NCI-H187 treated with DMSO at 0.1 percent for 48 hours (cell line): Measurements from ENCODE around the gene GALNT17.

Source experiments
- DNase-seq: peaks from one replicate; lab custom pipeline; 2025; lab: John Stamatoyannopoulos, UW

The GALNT17 gene

DNA sequence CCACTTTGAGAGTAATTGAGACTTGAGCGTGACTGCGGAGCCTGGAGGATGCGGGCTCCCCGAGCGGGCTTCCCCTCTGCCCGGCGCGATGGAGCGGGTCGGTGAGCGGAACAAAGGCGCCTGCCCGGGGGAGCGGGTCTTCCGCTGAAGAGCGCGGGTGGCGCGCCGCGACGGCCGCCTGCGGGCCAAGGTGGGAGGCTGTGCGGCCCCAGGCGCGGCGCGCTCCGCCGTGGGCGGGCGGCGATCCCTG, at the start of gene GALNT17:
GALNT17 (plus strand) TSS at position 18 of the 250 bp plus-strand sequence.
- DNase-seq: no peak

DNA sequence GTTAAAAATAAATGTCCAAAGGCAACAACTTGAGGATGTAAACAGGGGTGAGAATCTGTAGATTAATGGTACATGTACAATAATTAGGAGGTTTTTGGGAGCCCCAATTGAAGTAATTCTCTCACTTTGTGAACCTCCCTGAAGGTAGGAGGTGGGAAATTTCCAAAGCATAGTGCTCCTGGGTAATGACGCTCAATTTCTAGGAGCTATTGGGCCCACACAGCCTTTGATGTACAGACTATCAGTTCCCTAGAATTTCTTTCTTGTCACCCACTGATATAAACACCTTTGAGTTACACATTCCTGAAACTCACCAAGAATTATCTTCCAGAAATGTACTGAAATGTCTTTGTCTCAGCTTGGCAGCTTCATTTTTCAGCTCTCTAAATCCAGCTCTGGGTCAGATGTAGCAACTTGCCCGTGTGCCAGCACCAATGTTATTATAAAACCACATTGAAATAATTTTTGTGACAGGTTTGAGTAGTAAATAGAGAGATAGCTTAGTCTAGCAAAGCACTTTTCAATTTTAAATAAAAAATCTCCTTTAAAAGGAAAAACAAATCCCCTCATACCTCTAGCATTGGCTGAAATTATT, 36.6 kb upstream of the GALNT17 start:
- no peak for DNase-seq

DNA sequence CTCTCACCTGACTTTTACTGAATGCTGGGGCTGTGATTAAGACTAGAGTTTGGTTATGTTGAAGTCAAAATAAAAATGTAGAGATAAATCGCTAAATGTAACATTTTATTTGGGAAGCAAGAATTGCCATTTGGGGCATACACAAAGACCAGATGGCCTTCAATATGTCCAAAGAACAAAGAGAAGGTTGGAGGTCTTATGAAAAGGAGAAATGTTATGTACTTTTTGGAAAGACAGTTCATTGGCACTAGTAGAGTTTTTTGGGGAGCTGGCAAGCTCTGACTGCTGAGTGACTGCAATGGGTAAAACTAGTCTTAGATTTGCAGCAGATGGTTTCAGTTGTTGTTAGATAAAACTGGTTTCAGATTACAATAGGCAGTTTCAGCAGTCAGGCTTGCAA, 35.6 kb upstream of the GALNT17 start:
- no peak for DNase-seq

DNA sequence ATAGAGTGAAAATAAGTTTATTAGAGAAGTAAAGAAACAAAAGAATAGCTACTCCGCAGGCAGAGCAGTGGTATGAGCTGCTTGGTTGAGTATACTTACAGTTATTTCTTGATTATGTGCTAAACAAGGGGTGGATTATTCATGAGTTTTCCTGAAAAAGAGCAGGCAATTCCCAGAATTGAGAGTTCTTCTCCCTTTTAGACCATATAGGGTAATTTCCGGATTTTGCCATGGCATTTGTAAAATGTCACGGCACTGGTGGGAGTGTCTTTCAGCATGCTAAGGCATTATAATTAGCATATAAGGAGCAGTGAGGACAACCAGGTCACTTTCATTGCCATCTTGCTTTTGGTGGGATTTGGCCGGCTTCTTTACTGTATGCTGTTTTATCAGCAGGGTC, 25.7 kb upstream of the GALNT17 start:
- no peak for DNase-seq

DNA sequence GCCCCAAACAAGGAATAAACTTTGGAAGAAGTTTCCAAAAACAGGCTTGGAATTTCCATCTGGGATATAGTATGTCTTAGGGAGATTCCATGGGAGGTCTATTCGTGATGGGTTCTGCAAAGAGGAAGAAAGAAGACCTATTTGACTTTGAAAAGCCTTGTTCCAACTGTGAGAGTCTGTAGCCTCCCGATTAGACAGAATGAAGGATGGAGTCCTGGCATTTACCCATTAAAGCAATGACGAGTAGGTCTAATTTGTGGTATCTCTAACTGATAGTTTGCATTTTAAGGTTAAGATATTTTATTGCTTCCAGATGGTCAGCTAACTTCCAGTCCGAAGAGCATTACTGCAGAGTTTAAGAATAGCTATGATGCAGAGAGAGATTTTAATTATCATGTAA, 19.5 kb upstream of the GALNT17 start:
- no peak for DNase-seq

DNA sequence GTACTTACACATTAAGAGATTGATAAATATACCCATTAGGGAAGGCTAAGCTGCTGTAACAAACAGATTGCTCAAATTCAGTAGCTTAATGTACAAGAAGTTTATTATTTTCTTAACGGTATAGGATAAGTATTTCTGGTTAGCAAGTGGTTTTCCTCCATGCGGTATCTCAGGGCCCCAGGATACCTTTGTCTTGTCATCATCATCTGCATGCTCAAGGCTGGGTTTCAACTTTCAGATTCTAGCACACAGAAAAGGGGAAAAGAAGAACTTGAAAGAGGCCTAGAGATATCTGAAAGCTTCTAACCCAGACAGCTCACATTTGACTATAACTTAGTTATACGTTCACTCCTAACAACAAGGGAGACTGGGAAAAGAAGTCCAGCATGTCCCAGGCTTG, 11.8 kb upstream of the GALNT17 start:
- no peak for DNase-seq

DNA sequence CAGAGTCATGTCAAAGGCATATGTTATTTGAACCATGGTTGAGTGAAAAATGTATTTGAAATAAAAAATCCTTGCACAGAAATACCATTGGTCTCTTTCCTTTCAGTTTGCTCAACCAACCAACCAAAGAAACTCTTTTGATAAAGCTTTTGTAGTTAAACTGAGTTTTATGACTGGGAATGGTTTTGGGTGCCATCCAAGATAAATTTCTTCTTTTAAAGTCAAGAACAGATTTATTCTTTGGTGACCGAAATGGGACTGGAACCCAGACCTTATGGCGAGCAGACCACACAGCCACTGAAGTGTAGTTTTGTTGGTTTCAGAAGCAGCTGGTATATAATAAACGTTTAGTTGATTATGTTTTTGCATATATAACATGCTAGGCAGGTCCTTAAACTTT, 2.8 kb upstream of the GALNT17 start:
- no peak for DNase-seq

DNA sequence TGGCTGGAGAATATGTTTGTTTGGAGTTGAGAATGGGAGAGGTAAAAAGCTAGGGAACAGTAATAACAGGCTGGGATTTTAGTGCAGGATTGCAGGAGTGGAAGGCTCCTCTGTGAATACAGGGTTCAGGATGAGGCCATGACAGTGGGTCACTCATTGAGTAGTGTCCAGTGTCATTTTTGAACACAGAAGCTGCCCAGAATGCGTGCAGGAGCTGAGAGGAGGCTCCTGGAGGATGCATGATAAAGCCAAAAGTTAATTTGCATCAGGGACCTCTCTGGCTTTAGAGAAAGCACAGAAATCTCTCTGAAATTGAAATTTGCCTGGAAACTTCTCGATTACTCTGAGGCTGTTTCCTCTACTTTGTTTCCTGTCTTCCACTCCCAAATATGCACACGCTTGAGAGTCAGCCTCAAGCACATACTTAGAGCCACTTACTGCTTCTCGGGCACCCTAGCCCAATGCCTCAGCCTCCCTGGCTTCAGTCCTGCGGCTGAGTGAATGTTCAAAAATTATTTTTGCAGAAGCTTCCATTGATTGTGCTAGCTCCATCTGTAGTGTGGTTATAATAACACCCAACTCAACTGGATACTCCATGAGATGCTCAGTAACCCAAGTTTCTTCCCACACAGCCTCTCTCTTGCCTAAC, 1.8 kb upstream of the GALNT17 start:
- no peak for DNase-seq

DNA sequence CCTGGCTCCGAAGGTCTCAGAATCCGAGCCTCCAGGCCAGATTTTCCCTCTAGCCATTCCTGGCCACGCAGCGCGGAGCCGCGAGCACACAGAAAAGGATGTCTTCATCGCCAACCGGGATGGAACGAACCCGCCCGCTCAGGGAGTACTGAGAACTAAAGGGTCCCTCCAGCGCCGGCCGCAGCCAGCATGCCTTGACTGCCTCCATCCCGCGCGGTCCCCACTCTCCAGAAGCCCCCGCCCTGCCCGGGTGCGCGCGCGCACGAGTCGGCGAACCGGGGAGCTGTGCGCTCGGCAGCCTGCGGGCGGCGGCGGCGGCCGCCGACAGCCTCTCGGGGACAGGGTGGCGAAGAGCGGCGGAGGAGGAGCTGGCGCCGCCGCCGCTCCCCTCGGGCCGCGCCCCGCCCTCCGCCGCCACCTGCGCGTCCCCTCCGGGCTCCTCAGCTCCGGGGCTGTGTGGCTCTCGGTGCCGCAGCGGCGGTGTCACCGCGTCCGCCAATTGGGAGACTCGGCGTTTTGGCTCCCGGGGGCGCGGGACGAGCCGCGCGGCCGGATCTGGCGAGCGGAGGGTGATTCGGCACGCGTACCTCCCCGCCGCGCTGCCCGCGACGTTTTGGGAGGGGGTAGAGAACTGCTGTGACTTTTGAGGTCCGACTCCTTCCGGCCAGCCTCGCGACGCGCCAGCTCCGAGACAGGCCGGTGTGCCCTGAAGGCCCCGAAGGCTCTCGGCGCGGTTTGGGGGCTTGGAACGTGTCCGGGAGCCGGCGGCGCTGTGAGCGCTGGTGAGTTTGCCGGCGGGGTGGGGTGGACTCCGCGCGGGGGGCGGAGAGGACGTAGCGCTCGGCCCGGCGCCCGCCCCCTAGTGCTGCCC, 453 bp upstream of the GALNT17 start:
- no peak for DNase-seq

DNA sequence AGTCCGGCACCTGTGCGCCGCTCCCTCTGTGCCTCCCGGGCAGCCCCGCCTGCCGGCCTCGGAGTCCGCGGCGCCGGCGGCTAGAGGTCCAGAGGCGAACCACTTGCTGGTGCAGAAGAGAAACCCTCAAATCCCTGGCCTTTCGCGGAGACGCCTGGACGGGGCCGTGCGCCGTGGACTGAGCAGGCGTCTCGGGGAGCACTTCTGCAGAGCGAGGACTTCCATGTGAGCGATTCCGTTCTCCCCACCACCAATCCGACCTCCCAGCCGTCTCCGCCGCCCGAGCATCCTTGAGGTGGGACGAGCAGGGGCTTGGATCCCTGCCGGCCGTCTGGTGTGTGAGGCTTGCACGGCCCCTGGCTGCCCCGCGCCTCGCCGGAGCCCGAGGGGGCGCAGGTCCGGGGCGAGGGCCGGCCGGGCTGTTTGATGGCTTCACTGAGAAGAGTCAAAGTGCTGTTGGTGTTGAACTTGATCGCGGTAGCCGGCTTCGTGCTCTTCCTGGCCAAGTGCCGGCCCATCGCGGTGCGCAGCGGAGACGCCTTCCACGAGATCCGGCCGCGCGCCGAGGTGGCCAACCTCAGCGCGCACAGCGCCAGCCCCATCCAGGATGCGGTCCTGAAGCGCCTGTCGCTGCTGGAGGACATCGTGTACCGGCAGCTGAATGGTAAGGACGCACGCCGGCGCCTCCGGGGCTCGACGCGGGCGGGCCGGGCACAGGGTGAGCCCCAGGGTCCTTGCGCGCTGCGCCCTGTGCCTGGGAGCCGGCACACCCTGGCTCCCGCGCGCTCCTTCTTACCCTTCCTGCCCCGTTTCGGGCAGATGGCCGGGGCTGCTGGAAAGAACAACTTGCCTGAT, 660 bp downstream of the GALNT17 start:
- DNase-seq: no peak

DNA sequence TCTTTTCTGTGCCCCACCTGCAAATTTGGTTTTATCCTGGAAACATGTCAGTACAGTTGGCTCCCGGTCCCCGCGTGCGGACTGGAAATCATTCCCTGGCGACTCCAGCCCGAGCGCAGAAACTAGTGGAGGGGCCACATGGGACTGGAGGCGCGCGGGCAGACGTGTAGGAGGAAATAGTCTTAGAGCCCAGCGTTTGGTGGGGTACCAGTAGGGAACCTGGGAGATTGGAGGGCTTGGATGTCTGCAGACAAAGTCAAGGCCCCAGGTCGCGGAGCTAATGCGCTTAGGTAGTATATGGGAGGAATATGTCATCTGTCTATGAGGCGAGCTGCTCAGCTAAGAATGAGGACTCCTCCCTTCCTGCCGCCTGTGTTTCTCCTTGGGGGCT, 1.3 kb downstream of the GALNT17 start:
- DNase-seq: no peak

DNA sequence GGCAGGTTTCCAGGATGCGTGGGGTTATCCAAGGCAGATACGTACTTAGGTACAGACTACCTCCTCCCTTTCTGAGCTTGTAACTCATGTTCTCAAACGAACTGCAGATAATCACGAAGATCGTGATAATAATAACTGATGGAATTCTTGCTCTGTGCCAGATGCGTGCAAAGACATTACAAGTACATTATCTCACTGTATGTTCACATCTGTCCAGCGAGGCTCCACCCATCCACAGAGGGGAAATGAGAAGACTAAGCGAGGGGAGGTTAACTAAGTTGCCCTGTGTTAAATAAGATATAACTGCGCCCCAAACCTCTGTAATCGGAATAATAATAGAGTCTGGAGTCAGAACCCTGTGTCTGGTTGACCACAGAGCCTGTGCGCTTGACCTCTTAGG, 1.9 kb downstream of the GALNT17 start:
- no peak for DNase-seq

DNA sequence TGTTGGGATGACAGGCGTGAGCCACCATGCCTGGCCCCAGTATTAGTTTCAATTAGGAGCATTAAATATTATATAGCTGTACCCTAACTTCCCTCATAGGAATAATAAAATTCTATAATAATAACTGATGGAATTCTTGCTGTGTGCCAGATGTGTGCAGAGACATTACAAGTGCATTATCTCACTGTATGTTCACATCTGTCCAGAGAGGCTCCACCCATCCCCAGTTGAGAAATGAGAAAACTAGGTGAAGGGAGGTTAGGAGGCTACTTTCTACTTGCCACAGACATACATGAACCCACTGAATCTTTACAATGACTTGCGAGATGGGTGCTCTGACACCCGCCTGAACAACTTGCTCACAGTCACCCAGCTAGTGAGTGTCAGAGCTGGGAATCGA, 3.2 kb downstream of the GALNT17 start:
- DNase-seq: no peak

DNA sequence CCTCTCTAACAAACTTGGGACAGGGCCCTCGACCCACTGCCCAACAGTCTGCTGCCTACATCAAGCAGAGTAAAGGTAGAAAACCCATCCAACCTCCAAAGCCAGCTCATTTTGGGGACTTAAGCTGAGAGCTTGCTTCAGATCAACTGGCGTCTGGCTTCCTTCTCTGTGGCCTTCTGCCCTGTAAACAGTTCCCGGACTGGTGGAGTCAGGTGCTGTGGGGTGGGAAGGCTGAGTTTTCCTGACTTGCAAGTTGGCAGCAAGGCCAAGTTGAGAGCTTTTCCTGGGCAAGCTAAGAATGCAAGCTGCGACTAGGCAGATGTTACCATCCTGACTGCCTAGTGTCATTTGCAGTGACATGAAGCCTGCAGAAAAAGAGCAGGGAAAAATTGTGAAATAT, 3.7 kb downstream of the GALNT17 start:
- no peak for DNase-seq

DNA sequence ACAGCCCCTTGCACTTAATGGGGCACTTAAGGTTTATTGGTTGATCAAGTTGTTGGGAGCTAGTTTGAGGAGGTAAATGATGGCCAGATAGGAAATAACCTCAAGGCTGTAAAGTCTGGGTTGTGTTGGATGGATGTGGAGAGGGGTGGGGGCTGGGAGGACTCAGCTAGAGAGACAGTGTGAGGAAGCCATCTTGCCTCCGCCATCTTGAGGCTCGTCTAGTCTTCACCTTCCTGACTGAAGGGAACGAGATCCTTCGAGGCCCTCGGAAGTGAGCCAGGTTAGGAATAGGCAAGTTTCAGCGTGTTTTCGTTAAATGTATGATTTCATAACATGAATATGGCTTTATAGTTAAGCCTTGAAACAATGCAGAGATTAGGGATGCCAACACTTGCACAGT, 5.5 kb downstream of the GALNT17 start:
- no peak for DNase-seq

DNA sequence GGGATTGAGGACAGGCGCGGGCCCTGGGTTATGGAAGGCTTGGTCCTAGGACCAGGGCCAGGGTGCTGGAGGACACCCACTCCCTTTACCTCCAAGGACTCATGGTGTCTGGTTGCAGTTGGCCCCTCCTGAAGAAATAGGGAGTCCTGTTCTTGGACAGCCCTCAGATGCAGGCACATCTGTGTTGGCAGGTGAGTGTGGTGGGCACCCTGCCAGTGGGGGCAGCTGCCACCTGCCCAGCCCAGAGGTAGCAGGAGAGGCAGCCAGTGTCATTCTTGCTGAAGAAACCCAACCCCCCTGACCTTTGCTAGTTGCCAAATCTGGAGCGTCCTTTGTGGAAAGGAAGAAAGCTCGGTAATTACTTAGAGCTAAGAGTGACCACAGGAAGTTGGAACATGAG, 8.3 kb downstream of the GALNT17 start:
- no peak for DNase-seq

DNA sequence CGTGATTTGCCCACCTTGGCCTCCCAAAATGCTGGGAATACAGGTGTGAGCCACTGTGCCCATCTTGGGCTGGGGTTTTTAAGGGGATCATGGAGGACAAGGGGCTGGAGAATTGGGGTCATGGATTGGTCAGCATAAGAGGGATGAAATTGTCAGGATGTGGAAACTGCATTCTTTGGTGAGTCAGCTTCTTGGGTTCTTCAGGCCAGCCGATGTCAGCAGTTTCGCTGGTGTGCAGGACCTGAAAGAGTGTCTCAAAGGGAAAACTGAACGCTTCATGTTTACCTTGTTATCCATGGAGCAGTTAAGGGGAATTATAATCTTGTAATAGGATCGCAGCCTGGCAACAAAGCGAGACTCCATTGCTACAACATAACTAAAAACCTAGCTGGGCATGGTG, 13.0 kb downstream of the GALNT17 start:
- no peak for DNase-seq

DNA sequence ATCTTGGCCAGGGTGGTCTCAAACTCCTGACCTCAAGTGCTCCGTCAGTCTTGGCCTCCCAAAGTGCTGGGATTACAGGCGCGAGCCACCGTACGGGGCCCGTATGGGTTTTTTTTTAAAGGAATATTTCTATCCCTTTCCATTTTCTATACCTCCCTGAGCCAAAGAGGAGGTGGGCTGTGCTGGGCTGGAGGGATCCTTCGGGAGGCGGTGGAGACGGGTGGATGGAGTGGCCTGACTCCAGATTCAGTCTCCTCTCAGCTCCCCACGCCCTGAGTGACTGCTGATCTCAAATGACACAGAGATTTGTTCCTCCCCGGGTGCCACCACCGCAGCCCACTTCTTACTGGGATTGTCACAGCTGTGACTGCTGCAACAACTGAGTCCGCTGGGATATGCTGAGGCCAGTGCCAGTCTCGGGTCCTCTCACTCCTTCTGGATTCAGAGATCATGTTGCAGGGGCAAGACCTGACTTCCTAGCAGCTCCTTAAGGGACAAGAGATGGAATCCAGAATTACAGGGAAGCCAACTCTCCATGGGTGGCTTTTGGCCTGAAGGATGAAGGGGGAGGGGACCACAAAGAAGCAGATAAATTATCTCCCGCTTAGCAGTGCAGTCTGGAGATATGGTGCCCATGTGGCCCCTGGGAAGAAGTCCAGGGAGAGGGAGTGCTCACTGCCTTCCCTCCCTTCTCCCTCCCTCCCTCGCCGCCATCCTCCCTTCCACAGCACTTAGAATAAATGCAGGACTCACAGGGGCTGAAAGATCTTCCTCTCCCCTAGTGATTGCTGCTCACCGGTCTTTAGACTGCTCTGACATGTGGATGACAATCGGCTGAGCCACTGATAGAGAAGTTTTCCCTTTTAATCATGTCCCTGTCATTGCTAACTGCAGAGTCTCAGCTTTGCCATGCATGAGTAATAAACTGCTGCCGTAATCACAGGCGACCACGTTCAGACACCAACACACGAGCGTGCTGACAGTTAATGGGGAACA, 14.3 kb downstream of the GALNT17 start:
- no peak for DNase-seq

DNA sequence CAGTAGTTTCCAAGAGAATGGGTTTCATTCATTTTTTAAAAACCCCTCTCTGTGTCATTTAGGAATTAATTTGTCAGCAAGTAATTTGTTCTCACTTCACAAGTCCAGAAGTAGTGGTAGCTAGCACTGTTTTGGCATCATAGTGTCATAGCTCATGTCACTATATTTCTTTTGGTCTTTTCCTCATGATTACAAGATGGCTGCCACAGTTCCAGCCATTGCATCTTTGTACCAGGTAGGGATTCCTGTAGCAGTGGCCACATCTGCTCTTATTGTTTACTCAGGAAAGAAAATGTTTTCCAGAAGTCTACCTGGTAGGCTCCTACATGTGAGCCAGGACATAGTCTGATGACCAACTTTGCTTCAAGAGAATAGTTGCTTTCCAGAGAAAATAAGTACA, 16.2 kb downstream of the GALNT17 start:
- DNase-seq: no peak

DNA sequence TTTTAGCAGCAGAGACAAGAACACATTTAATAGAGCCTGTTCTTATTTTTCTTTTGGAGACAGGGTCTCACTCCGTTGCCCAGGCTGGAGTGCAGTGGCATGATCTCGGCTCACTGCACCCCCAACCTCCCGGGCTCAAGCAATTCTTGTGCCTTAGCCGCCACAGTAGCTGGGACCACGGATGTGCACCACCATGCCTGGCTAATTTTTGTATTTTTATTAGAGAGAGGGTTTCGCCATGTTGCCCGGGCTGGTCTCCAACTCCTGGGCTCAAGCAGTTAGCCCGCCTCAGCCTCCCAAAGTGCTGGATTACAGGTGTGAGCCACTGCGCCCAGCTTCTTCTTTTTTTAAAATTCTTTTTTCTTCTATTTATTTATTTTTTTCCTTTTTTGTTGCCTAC, 23.3 kb downstream of the GALNT17 start:
- DNase-seq: no peak

DNA sequence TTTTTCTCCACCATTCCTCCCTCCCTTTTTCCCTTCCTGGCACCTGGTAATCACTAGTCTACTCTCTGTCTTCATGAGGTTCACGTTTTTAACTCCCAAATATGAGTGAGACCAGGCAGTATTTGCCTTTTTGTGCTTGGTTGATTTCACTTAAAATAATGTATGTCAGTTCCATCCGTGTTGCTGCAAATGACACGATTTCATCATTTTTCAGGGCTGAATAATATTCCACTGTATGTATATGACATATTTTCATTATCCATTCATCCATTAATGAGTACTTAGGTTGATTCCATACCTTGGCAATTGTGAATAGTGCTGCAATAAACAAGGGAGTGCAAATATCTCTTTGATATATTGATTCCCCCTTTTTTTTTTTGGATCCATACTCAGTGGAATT, 25.8 kb downstream of the GALNT17 start:
- no peak for DNase-seq

DNA sequence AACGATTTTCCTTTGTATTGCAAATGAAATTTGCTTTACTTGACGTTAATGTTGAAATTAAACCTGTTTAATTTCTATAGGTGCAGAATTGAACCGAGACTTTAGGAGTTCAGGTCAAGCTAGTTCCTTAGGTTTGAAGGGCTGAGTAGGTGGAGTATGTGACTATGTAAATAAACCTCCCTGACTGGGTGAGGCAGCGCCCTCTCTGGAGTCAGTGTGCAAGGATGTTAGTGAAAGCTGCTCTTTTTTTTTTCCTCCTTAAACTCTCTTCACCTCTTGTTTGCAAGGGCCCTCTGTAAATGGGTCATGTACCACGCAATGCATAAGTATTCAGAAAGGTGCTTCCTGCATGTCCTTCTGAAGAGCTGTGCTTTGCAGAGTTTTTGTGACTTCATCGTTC, 33.8 kb downstream of the GALNT17 start:
- no peak for DNase-seq
